Liver (tissue), 3 donors: ENCODE data around the gene HYLS1.

Source experiments
- CTCF ChIP-seq: fragments of 150-350 bp; IDR thresholded peaks from 2 replicates; pipeline ENCODE4 v1.5.1; 2017; ENCODE audit warnings: improper control_type of control experiment, low read depth, low read length; ENCODE audit not compliant: missing input control
- TAF1 ChIP-seq: conservative IDR thresholded peaks from 2 replicates; pipeline ENCODE4 v1.6.1; 2016; ENCODE audit warnings: antibody characterized with exemption, mild to moderate bottlenecking
- donor health status: healthy.
- donor health status: healthy.

GRCh38 chr11:125945011-125945796, 57.7 kb downstream of the HYLS1 start:
- TF ChIP-seq CTCF: no peak
- TF ChIP-seq TAF1: no peak
